GM23338 (cell line): ENCODE data around the gene ZNF577.

Experiments
- CREB1 ChIP-seq: fragments of 250-450 bp; sonication (Bioruptor Pico); IDR thresholded peaks from 2 replicates; pipeline ENCODE4 v1.5.0; 2020; ENCODE audit warnings: low read depth, mild to moderate bottlenecking, moderate library complexity
- EZH2 ChIP-seq: fragments of 200-600 bp; sonication (generic); IDR thresholded peaks from one replicate; pipeline ENCODE4 v1.8.0; 2017; ENCODE audit warnings: antibody characterized with exemption, mild to moderate bottlenecking, low read depth; ENCODE audit not compliant: unreplicated experiment
- EZH2phosphoT487 ChIP-seq: fragments of 200-600 bp; sonication (generic); IDR thresholded peaks from one replicate; pipeline ENCODE4 v1.8.1; 2018; ENCODE audit warnings: antibody characterized with exemption; ENCODE audit not compliant: unreplicated experiment
- JUNB ChIP-seq: IDR thresholded peaks from one replicate; pipeline ENCODE4 v1.6.1; 2016; ENCODE audit warnings: antibody characterized with exemption; ENCODE audit not compliant: unreplicated experiment
- NANOG ChIP-seq: IDR thresholded peaks from 2 replicates; pipeline ENCODE4 v1.6.1; 2016; ENCODE audit warnings: antibody characterized with exemption, borderline replicate concordance
- POLR2AphosphoS5 ChIP-seq: IDR thresholded peaks from 2 replicates; pipeline ENCODE4 v1.6.1; 2016; ENCODE audit warnings: antibody characterized with exemption, low read depth
- STAT1 ChIP-seq: IDR thresholded peaks from one replicate; pipeline ENCODE4 v1.6.1; 2016; ENCODE audit warnings: antibody characterized with exemption; ENCODE audit not compliant: unreplicated experiment
- ZNF114 ChIP-seq: fragments of 250-450 bp; sonication (Bioruptor Pico); IDR thresholded peaks from 2 replicates; pipeline ENCODE4 v1.5.0; 2020; ENCODE audit warnings: mild to moderate bottlenecking, moderate library complexity
- ZNF331 ChIP-seq: fragments of 250-450 bp; sonication (Bioruptor Pico); IDR thresholded peaks from 2 replicates; pipeline ENCODE4 v1.5.0; 2020; ENCODE audit warnings: low read depth, mild to moderate bottlenecking, moderate library complexity
- TF ChIP-seq, protein P1 (sequence below), 2 experiments: fragments of 200-600 bp in 1 of 2; sonication (generic) in 1 of 2; conservative IDR thresholded peaks; 2 replicates each; pipeline versions ENCODE4 v1.5.1 to v1.6.1; 2016 to 2017; ENCODE audit warnings: antibody characterized with exemption in 2 of 2, low read depth in 2 of 2, mild to moderate bottlenecking in 2 of 2, moderate library complexity in 1 of 2
- TF ChIP-seq, protein P2 (sequence below): IDR thresholded peaks from one replicate; pipeline ENCODE4 v1.6.1; 2018; ENCODE audit warnings: antibody characterized with exemption; ENCODE audit not compliant: unreplicated experiment
- TF ChIP-seq, protein P3 (sequence below): IDR thresholded peaks from 2 replicates; pipeline ENCODE4 v1.6.1; 2016; ENCODE audit warnings: antibody characterized with exemption

DNA sequence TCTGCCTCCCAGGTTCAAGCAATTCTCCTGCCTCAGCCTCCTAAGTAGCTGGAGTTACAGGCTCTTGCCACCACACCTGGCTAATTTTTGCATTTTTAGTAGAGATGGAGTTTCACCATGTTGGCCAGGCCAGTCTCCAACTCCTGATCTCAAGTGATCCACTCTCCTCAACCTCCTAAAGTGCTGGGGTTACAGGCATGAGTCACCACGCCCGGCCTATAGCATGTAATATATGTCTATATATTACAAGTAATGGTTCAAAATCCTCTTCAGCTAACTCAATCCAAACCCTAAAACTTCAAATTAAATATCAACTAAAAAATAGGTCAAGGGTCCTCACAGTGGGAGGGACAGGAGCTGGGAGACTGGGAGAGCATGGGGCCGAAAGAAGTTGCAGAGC, 64.8 kb downstream of the ZNF577 start:
- TF ChIP-seq, protein P1, sequence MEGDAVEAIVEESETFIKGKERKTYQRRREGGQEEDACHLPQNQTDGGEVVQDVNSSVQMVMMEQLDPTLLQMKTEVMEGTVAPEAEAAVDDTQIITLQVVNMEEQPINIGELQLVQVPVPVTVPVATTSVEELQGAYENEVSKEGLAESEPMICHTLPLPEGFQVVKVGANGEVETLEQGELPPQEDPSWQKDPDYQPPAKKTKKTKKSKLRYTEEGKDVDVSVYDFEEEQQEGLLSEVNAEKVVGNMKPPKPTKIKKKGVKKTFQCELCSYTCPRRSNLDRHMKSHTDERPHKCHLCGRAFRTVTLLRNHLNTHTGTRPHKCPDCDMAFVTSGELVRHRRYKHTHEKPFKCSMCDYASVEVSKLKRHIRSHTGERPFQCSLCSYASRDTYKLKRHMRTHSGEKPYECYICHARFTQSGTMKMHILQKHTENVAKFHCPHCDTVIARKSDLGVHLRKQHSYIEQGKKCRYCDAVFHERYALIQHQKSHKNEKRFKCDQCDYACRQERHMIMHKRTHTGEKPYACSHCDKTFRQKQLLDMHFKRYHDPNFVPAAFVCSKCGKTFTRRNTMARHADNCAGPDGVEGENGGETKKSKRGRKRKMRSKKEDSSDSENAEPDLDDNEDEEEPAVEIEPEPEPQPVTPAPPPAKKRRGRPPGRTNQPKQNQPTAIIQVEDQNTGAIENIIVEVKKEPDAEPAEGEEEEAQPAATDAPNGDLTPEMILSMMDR (conservative IDR thresholded peaks at IDR 0.05; ENCODE audit: low read depth in 2 of 2): no peak
- TF ChIP-seq, protein P2, sequence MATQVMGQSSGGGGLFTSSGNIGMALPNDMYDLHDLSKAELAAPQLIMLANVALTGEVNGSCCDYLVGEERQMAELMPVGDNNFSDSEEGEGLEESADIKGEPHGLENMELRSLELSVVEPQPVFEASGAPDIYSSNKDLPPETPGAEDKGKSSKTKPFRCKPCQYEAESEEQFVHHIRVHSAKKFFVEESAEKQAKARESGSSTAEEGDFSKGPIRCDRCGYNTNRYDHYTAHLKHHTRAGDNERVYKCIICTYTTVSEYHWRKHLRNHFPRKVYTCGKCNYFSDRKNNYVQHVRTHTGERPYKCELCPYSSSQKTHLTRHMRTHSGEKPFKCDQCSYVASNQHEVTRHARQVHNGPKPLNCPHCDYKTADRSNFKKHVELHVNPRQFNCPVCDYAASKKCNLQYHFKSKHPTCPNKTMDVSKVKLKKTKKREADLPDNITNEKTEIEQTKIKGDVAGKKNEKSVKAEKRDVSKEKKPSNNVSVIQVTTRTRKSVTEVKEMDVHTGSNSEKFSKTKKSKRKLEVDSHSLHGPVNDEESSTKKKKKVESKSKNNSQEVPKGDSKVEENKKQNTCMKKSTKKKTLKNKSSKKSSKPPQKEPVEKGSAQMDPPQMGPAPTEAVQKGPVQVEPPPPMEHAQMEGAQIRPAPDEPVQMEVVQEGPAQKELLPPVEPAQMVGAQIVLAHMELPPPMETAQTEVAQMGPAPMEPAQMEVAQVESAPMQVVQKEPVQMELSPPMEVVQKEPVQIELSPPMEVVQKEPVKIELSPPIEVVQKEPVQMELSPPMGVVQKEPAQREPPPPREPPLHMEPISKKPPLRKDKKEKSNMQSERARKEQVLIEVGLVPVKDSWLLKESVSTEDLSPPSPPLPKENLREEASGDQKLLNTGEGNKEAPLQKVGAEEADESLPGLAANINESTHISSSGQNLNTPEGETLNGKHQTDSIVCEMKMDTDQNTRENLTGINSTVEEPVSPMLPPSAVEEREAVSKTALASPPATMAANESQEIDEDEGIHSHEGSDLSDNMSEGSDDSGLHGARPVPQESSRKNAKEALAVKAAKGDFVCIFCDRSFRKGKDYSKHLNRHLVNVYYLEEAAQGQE: no peak
- TF ChIP-seq EZH2 (no peak), ZNF331 (CRISPR knock-in tag) (no peak), CREB1 (no peak), EZH2phosphoT487 (no peak), POLR2AphosphoS5 (no peak), ZNF114 (CRISPR knock-in tag) (no peak), JUNB (no peak), NANOG (no peak), STAT1 (no peak)
- TF ChIP-seq, protein P3, sequence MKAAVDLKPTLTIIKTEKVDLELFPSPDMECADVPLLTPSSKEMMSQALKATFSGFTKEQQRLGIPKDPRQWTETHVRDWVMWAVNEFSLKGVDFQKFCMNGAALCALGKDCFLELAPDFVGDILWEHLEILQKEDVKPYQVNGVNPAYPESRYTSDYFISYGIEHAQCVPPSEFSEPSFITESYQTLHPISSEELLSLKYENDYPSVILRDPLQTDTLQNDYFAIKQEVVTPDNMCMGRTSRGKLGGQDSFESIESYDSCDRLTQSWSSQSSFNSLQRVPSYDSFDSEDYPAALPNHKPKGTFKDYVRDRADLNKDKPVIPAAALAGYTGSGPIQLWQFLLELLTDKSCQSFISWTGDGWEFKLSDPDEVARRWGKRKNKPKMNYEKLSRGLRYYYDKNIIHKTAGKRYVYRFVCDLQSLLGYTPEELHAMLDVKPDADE: no peak
